SU-DHL-6 (cell line): ENCODE measurements around the gene GTF3A.
A peak's percentile ranks its signal among the peaks of the same experiment; 100 is the strongest.

Experiments
- H2AFZ ChIP-seq: fragments of 200-600 bp; sonication (generic); 2 replicates; pipeline ENCODE4 v1.6.1; 2014; ENCODE audit warnings: low read depth, mild to moderate bottlenecking, moderate library complexity, mixed read lengths, antibody characterized with exemption, low read length; ENCODE audit not compliant: severe bottlenecking
- H3F3A ChIP-seq: fragments of 200-600 bp; shearing (Covaris generic); 2 replicates; pipeline ENCODE4 v1.6.0; 2016; ENCODE audit warnings: antibody characterized with exemption, mild to moderate bottlenecking; ENCODE audit not compliant: insufficient read depth
- H3K27ac ChIP-seq: fragments of 200-600 bp; sonication (generic); 2 replicates; pipeline ENCODE4 v1.5.1; 2016; ENCODE audit warnings: low read depth, mild to moderate bottlenecking, low read length, moderate library complexity, mixed read lengths
- H3K27me3 ChIP-seq: fragments of 200-600 bp; sonication (generic), shearing (Covaris generic); 2 replicates; pipeline ENCODE4 v1.6.0; 2014; ENCODE audit warnings: mild to moderate bottlenecking, low read length
- H3K36me3 ChIP-seq: fragments of 200-600 bp; sonication (generic); 2 replicates; pipeline ENCODE4 v1.6.1; 2014; ENCODE audit warnings: mild to moderate bottlenecking, low read length, mixed read lengths
- H3K4me2 ChIP-seq: fragments of 300-600, 200-600 bp; shearing (Covaris generic), sonication (generic); 2 replicates; pipeline ENCODE4 v1.6.0; 2014; ENCODE audit warnings: low read length, low read depth, mild to moderate bottlenecking; ENCODE audit not compliant: poor library complexity, severe bottlenecking
- H3K4me3 ChIP-seq: fragments of 200-600 bp; sonication (generic); 2 replicates; pipeline ENCODE4 v1.5.1; 2014; ENCODE audit warnings: antibody characterized with exemption, low read length, mild to moderate bottlenecking, mixed read lengths; ENCODE audit not compliant: insufficient read depth, poor library complexity, severe bottlenecking
- H3K79me2 ChIP-seq: fragments of 200-600 bp; sonication (generic); 2 replicates; pipeline ENCODE4 v1.6.1; 2014; ENCODE audit warnings: mild to moderate bottlenecking, low read length, moderate library complexity; ENCODE audit not compliant: insufficient read depth
- H3K9ac ChIP-seq: fragments of 200-600 bp; sonication (generic); 2 replicates; pipeline ENCODE4 v1.7.0; 2014; ENCODE audit warnings: mild to moderate bottlenecking, low read length
- H3K9me2 ChIP-seq: fragments of 200-600 bp; sonication (generic); replicated peaks from 2 replicates; pipeline ENCODE4 v1.6.1; 2014; ENCODE audit warnings: low read length; ENCODE audit not compliant: insufficient read depth
- H3K9me3 ChIP-seq: fragments of 200-600 bp; sonication (generic); 2 replicates; pipeline ENCODE4 v1.6.1; 2014; ENCODE audit warnings: low read length, mixed read lengths; ENCODE audit not compliant: insufficient read depth
- H4K20me1 ChIP-seq: fragments of 200-600 bp; sonication (generic); 2 replicates; pipeline ENCODE4 v1.6.1; 2014; ENCODE audit warnings: low read depth, mild to moderate bottlenecking, antibody characterized with exemption, low read length, moderate library complexity, mixed read lengths
- CTCF ChIP-seq: fragments of 200-600 bp; sonication (generic); IDR thresholded peaks from one replicate; pipeline ENCODE4 v1.5.1; 2017; ENCODE audit warnings: antibody characterized with exemption, mild to moderate bottlenecking, low read length, moderate library complexity; ENCODE audit not compliant: insufficient read depth, poor library complexity, severe bottlenecking
- EZH2phosphoT487 ChIP-seq: fragments of 200-600 bp; sonication (generic), shearing (Covaris generic); conservative IDR thresholded peaks from 2 replicates; pipeline ENCODE4 v1.6.1; 2018; ENCODE audit warnings: mild to moderate bottlenecking, antibody characterized with exemption, low read length, moderate library complexity, mixed read lengths

Gene GTF3A

GRCh38 chr13:27449936-27450828 lies 25.8 kb downstream of the GTF3A start, which contains the start of gene MTIF3:
Gene MTIF3, minus strand, starts transcription at chr13:27450564. Its CDS starts 10,116 bp downstream, at chr13:27440448.
- Histone ChIP-seq H3F3A (peaks cover 27% of the 10 kb centered on the region), H2AFZ (peak within 1 kb of the TSS; percentile 84)

GRCh38 chr13:27450921-27451471 lies 26.6 kb downstream of the GTF3A start:
- H3K79me2 ChIP-seq: peaks cover 30% of the 10 kb centered on the region
- H3K27me3 ChIP-seq: no peaks in the 10 kb centered on the region
- H3K4me2 ChIP-seq: peak overlapping the region; percentile 93
- no peaks in the 10 kb centered on the region for H4K20me1 ChIP-seq
- H3K27ac ChIP-seq: peak overlapping the region; percentile 96
- peak overlapping the region; percentile 85 for H3K9ac ChIP-seq
- H2AFZ ChIP-seq: peak overlapping the region; percentile 84
- H3K9me3 ChIP-seq: no peaks in the 10 kb centered on the region
- peak overlapping the region; percentile 96 for H3K4me3 ChIP-seq
- H3K9me2 ChIP-seq: no peaks in the 10 kb centered on the region
- no peaks in the 10 kb centered on the region for H3K36me3 ChIP-seq
- H3F3A ChIP-seq: peaks cover 27% of the 10 kb centered on the region
- TF ChIP-seq CTCF (no peak), EZH2phosphoT487 (no peak)

More at GRCh38 chr13:27449936-27450828, 25.8 kb downstream of the GTF3A start, which contains the start of gene MTIF3:
- no peaks in the 10 kb centered on the region for H3K9me2 ChIP-seq
- H3K4me2 ChIP-seq: peak within 1 kb of the TSS; percentile 93
- peaks cover 30% of the 10 kb centered on the region for H3K79me2 ChIP-seq
- H3K9ac ChIP-seq: peak within 1 kb of the TSS; percentile 85
- no peaks in the 10 kb centered on the region for H4K20me1 ChIP-seq
- TF ChIP-seq EZH2phosphoT487 (no peak), CTCF (no peak)
- no peaks in the 10 kb centered on the region for H3K9me3 ChIP-seq
- H3K4me3 ChIP-seq: peak within 1 kb of the TSS; percentile 96
- H3K27me3 ChIP-seq: no peaks in the 10 kb centered on the region
- H3K36me3 ChIP-seq: no peaks in the 10 kb centered on the region
- peak within 1 kb of the TSS; percentile 96 for H3K27ac ChIP-seq

- H3K9me3 ChIP-seq: no peaks in the 10 kb centered on the region
- H3K27me3 ChIP-seq: no peaks in the 10 kb centered on the region
- no peak overlapping the region for H3K27ac ChIP-seq
- H3K4me3 ChIP-seq: no peak overlapping the region
- TF ChIP-seq CTCF (no peak), EZH2phosphoT487 (no peak)
- no peaks in the 10 kb centered on the region for H4K20me1 ChIP-seq
- H3K36me3 ChIP-seq: no peaks in the 10 kb centered on the region
- H3K9me2 ChIP-seq: no peaks in the 10 kb centered on the region
- H3K4me2 ChIP-seq: peak overlapping the region; percentile 25
- H3K9ac ChIP-seq: no peak overlapping the region
- H2AFZ ChIP-seq: peak overlapping the region; percentile 20
- H3F3A ChIP-seq: peaks cover 13% of the 10 kb centered on the region
- no peaks in the 10 kb centered on the region for H3K79me2 ChIP-seq
Measured at GRCh38 chr13:27455331-27455855, 31.0 kb downstream of the GTF3A start.
